Stimulated activated CD4-positive, alpha-beta T cell treated with anti-CD3 and anti-CD28 coated beads, TNF-alpha, amount 100 ng/mL, for 1 hour (primary cell): ENCODE measurements around the gene SLC35G6.
A peak's percentile ranks its signal among the peaks of the same experiment; 100 is the strongest.
"Not testable (repeated sequence)": the region's sequence is repeated elsewhere in the genome, so short reads cannot be mapped to it uniquely, and the experiment has no call there.

Source experiments
- DNase-seq, 3 donors: peaks; one replicate each; pipeline ENCODE4 v3.0.0-alpha.2; 2020; ENCODE audit warnings: low read depth in 3 of 3, low spot score in 1 of 3

Gene SLC35G6

DNA sequence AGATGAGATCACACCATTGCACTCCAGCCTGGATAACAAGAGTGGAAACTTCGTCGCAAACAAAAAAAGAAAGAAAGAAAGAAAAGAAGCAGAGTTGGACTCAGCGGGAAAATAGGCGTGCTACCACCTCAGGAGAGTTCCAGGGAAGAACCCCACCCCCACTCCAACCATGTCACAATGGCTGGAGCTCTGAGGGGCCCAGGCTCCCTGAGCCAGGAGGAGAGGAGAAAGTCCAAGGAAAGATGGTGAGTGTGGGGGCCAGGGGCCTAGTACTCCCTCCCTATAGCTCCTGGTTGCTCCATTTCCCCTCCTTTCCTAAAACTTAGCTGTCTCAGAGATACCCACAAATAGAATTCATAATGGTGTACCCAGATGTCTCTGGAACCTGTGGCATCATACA, at the start of gene SLC35G6:
SLC35G6 (plus strand) TSS at position 172 of the 400 bp plus-strand sequence; CDS start at position 243, 71 bp downstream.
- DNase-seq: not testable (repeated sequence)

DNA sequence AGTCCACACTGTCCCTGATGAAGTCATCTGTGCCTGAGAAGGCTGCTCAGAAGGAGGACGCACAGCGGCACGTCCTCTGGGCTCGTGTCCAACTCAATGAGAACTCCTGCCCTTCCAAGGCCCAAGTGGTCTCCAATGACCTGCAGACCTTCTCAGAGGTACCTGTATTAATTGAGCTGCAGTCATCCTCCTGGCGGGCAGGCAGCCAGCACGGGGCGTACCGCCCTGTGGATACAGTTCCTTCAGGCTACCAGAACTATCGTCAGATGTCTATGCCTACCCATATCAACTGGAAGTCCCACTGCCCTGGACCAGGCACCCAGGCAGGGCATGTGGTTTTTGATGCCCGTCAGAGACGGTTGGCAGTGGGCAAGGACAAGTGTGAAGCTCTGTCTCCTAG, 49.0 kb upstream of the SLC35G6 start:
- no peak for DNase-seq

- no peak for DNase-seq
These were observed 45.3 kb upstream of the SLC35G6 start for GRCh38 chr17:7435676-7436555.

DNA sequence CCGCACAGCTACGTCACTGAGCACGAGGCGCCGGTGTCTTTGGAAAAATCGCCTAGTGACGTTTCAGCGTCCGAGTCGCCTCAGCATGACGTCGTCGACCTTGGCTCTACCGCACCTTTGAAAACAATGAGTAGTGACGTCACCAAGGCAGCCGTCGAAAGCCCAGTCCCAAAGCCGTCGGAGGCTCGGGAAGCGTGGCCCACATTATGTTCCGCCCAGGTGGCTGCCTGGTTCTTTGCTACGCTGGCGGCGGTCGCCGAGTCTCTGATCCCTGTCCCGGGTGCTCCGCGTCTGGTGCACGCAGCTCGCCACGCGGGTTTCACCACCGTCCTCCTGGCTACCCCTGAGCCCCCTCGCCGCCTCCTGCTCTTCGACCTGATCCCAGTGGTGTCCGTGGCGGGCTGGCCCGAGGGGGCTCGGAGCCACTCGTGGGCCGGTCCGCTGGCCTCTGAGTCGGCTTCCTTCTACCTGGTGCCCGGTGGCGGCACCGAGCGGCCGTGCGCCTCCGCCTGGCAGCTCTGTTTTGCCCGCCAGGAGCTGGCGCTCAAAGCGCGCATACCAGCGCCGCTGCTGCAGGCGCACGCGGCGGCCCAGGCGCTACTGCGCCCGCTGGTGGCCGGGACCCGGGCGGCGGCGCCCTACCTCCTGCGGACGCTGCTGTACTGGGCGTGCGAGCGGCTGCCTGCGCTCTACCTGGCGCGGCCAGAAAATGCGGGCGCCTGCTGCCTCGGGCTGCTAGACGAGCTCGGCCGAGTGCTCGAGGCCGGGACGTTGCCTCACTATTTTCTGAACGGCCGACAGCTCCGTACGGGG, 44.5 kb upstream of the SLC35G6 start:
- DNase-seq: peak; percentile 45 to 70 (median 66)

GRCh38 chr17:7437369-7437863, 43.8 kb upstream of the SLC35G6 start:
- DNase-seq: no peak

- DNase-seq: peak in 1 of 3 donors; percentile 49
These were observed 43.2 kb upstream of the SLC35G6 start for GRCh38 chr17:7437950-7438614.

GRCh38 chr17:7438656-7439460, 42.4 kb upstream of the SLC35G6 start:
- no peak for DNase-seq

- DNase-seq: no peak
These were observed 41.7 kb upstream of the SLC35G6 start, which contains the start of gene FGF11 for GRCh38 chr17:7439462-7440112. Gene FGF11 (plus strand): TSS chr17:7439512. CDS start chr17:7439621, 109 bp downstream.

DNA sequence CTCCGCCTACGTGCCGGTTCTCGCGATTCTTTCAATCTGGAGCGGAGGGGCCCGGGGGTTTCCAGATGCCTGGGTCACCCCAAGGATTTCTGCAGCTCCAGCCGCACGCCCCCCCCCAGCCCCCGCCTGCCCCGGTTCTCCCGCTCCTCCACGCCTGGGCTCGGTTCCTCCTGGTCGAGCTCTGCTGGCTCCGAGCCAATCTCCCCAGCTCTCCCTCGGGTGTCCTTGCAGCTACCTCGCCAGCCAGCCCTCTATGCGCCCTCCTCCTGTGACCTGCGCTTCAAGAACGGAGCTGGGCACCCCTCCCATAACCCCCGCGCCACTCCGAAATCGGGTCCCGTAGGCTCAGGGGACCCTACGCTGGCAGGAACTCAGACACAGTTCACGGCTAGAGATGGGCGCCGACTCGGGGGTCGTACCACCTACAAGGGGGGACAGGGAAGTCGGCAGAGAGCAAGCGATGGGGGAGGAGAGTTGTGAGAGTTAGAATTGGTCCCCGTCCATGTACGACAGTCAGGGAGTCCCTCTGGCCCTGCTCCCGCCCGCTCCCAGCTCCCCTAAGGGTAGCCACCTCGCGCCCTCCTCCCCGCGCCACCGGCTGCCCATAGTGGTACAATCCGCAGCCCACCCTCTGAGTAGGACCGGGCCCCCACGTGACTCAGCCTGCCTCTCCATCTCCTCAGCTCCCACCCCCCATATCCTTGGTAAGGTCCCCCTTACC, 41.0 kb upstream of the SLC35G6 start:
- no peak for DNase-seq

DNA sequence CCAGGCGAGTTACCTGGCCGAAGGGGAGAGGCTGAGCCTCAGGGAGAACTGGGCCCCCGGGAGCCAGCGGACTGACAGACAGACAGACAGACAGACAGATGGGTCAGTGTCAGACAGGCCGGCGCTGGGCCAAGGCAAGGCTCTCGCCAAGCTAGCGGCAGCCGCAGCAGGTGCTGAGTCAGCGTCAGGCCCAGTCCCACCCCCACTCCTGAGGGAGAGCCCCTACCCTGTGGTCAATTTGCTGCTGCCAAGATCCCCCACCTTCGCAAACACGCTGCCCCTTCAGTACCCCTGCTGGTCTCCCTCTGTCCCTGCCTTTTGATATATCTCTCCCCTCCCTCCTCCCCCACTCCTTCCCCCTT, 40.4 kb upstream of the SLC35G6 start:
- DNase-seq: no peak

DNA sequence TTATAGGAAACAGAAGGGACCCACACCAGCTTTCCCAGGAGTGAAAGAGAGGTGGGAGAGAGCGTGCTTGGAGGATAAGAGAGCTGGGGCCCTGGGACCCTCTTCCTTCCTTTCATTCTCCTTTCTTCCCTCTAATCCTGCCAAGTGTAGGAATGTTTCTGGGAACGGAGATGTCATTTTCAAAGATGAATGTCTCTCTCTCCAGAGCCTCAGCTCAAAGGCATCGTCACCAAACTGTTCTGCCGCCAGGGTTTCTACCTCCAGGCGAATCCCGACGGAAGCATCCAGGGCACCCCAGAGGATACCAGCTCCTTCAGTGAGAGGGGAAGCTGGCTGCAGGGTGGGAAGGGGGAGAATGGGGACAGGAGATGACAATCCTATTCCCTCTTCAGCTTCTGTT, 40.0 kb upstream of the SLC35G6 start:
- no peak for DNase-seq

- no peak for DNase-seq
These were observed 39.1 kb upstream of the SLC35G6 start for GRCh38 chr17:7442142-7442541.

- DNase-seq: no peak
These were observed 37.5 kb upstream of the SLC35G6 start for GRCh38 chr17:7443499-7444485.

DNA sequence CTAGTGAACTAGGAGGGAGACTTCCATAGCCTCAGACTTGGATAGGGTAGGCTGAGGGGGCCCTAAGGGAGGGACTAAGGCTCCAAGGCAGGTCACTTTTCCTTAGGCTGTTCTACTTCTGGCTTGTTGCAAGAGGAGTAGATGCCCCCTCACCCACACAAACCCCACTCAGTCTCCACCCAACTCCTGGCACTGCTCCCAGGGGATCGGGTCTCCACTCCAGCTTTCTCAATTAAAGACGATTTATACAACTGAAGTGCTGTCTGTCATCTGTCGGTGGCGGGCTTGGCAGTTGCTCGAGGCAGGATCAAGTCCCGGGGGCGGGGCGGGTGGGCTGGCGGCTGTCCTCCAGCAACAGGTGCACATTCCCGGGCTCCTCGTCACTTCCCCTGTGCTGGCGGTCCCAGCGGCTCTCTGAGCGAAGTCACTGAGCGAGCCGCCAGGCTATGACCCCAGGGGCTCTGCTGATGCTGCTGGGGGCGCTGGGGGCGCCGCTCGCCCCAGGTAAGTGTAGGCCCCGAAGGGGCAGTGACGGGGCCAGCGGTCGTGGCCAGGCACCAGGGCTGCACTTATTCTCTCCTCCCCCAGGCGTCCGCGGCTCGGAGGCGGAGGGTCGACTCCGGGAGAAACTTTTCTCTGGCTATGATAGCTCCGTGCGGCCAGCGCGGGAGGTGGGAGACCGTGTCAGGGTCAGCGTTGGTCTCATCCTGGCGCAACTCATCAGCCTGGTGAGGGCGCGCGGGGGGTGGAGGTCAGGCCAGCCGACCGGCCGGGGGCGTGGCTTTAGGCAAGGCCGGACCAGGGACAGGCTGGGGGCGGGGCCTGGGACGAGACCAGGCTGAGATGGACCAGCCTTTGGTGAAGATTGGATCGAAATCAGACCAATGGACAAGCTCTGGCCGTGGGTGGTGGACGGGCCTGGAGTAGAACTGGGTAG, 36.3 kb upstream of the SLC35G6 start, which contains the start of gene CHRNB1:
CHRNB1 (plus strand) TSS at position 380 of the 937 bp plus-strand sequence; CDS start at position 447, 67 bp downstream.
- DNase-seq: no peak

GRCh38 chr17:7445619-7445968, 35.7 kb upstream of the SLC35G6 start:
- DNase-seq: no peak

DNA sequence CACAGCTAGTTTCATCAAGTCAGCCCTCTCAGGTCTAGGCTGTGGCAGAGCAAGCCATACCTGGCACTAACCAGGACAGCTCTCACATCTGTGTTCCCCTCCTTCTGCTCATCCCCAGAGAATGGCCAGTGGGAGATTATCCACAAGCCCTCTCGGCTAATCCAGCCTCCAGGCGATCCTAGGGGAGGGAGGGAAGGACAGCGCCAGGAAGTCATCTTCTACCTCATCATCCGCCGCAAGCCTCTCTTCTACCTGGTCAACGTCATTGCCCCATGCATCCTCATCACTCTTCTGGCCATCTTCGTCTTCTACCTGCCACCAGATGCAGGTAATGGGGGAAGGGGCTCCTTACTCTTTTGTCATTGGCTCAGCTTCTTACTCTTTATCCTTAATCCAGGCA, 32.8 kb upstream of the SLC35G6 start:
- DNase-seq: no peak

- DNase-seq: no peak
These were observed 21.2 kb upstream of the SLC35G6 start for GRCh38 chr17:7459961-7460545.
